GM21381 (cell line): Measurements from ENCODE around the gene NFYC.

ENCODE experiments used
- ATAC-seq: cut with Tn5 transposase; IDR thresholded peaks from one replicate; pipeline ENCODE4 v1.9.1; 2021; ENCODE audit warnings: mild to moderate bottlenecking, moderate library complexity; ENCODE audit not compliant: unreplicated experiment

NFYC gene

DNA sequence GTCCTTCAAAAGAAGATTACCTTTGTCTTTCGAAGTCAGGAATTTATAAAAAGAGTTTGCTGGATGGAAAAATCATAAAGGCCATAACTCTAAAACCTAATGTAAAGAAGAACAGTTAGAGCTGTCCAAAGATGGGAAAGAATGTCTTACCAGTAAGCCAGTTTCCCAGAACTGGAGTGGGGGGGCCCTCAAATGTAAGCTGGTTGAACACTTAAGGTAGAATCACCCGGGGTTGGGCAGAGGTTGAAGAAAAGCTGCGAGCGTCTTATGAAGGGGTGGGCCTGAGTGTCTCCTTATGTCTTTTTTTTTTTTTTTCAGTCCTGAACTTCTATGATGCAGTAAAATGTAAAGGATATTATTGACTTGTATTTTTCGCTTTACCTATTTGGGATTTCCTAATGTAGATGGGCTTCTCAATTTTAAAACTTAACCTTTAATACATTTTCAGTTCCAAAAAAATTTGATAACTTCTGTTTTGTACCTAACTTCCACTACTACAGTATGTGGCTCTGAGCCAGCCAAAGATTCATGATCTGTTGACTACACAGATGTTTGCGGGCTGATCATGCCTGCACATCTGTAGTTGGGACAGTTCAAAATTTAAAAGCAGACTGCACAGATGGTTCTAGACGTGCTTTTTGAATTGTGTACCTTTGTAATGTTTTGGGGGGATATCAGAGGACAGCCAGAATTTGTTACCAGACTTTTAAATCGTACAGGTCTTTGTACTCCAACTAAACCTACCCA lies 43.6 kb downstream of the NFYC start:
- no peak for ATAC-seq

DNA sequence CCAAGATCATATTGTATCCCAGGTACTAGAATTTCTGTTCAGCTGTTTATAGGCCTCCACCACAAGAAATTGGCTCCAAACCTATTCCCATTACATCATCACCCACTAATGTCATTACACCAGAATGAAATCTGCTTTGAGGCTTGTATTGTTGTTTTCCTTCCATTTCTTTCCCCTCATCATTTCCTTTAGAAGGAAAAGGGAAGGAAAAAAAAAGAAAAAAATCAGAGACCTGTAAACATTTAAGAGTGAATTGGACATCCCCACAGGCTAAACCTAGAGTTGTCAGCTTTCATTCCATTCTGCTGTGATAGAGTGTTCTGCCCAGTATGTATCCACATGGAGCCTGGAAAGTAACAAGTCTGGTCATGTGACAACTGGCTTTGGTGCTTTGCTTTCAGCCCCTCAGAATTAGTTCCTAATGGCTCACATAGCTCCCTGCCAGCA lies 44.6 kb downstream of the NFYC start:
- no peak for ATAC-seq

DNA sequence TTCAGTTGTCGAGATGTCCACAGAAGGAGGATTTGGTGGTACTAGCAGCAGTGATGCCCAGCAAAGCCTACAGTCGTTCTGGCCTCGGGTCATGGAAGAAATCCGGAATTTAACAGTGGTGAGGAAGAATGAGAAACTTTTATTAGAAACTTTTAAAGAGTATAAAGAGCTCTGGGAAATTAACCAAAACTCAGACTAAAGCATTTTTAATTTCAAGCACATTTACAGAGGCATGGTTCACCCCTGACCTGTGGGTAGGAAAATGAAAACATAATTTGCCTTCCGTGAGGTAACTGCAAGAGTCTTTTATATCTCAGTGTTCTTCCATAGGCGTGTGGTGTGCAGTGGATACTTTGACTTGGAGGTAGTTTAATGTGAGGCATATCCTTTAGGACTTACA lies 47.3 kb downstream of the NFYC start:
- no peak for ATAC-seq

DNA sequence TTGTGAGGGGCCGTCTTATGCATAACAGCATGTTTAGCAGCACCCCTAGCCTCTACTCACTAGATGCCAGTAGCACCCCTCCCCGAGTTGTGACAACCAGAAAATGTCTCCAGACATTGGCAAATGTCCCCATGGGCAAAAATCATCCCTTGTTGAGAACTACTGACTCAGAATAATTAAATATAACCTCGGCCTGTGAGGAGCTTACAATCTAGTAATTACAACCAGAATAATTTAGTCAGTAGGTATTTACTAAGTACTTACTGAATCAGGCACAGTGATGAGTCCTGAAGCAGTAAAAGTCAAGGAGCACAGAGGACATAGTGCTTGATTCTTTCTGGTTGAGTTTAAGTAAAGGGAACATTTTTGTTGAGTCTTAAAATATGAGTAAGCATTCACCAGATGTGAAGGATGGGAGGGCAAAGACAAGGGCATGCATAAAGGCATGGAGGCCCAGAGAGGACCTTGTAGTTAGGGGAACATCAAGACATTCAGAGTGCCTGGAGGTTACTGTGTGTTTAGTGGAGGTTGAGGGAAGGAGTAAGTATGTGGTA lies 48.0 kb downstream of the NFYC start:
- no peak for ATAC-seq

DNA sequence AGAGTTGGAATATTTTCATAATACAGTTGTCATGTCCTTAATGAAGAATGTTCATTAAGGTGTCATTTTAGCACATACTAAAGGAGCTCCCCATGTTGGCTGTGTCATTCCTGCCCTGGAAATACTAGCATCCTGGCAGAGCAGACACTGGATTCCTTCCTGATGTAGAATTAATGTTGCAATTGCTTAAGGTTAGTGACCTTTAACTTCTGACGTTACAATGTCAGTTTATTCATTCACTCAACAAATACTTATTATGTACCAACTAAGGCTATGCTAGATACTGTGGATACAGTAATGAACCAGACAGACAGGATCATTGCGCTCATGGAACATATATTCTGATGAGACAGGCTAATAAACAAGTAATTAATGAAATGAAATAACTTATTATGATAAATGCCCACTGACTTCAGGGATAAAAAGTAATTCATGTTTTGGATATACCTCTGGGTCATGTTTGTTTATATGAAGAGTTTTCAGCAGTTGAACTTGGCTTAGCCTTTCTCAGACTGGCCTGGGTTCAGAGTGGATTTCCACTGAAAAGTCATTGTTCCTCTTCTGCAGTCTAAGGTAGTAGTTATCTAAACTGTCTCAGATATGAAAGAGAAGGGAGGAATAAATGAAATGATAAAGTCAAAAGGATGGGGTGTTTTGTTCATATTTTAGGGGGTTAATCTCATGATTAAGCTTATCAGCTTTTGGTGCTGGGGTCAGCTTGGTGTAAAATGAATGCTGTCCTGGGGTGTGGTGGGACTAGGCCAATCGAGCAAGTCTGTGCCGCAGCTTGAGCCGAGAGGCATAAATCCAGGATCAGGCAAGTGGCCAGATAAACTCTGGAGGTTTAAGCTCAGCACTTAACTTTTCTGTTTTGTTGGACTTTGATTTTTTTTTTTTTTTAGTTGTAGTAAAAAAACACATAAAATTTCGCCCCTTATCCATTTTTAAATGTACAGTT lies 48.8 kb downstream of the NFYC start:
- no peak for ATAC-seq

DNA sequence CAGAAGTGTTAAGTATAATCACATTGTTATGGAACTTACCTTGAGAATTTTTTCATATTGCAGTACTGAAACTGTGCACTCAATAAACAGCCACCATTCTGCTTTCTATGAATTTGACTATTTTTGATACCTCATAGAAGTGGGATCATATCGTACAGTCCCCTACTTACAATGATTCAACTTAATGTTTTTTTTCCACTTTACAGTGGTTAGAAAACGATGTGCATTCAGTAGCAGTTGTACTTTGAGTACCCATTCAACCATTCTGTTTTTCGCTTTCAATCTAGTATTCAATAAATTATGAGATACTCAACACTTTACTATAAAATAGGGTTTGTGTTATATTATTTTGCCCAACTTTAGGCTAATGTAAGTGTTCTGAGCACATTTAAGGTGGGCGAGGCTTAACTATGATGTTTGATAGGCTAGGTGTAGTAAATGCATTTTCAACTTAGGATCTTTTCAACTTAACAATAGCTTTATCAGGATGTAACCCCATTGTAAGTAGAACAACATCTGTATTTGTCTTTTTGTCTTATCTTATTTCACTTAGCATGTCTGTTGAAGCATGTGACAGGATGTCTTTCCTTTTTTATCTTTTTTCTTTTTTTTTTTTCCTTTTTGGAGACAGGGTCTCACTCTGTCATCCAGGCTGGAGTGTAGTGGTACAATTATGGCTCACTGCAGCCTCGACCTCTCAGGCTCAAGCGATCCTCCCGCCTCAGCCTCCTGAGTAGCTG lies 49.7 kb downstream of the NFYC start:
- no peak for ATAC-seq

DNA sequence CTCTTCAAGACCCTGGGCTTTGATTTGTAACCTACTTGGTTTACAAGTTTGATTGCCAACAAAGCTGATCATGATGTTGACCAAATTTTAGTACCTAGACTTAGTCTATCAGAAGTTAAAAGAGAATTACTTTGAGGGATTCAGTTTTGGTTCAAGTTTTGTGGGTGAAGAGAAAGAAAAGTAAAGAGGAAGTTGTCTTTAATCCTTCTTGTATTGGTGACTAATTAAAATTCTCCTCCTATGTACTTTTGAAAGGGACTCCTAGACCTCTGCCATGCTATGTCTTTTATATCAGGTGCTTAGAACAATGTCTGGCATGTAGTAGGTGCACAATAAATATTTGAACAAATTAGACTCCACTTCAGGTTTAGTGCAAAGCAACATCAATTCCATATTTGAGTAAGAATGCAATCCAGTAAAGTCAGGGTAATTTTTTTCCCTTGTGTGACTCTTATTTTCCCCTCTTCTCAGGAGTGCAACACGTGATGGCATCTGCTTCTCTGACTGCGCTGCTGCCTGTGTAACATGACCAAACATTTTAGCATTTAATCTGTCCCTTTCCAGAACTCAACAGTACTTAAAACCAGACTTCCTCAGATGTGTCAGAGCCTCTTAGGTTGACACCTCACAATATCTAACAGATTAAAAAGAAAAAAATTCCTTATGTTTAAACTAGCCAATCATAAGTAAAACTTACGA lies 51.0 kb downstream of the NFYC start:
- no peak for ATAC-seq

DNA sequence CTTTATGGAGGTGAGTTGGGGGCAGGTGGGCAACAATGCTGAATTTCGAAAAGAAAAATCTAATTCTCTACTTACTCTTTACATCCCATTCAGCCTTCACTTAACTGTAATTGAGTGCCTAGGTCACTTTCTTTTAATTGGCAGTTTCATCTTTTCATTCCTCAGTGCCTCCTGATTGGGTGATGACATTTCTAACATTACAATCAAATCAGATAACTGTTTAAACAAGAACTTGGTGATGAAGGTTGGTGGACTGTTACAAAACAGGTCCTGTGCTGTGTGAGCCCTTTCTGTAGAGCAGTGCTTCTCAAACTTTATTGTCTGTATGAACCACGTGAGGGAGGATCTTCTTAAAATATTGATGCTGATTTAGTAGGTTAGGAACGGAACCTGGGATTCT lies 51.9 kb downstream of the NFYC start:
- no peak for ATAC-seq

DNA sequence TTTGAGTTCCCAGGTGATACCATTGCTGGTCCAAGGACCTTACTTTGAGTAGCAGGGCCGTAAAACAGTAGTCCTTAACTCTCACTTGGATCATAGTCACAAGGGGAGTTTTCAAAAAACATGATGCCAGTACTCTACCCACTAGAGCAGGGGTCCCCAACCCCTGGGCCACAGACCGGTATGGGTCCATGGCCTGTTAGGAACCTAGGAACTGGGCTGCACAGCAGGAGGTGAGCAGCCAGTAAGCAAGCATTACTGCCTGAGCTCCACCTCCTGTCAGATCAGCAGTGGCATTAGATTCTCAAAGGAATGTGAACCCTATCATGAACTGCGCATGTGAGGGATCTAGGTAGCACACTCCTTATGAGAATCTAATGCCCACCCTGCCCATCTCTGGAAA lies 52.4 kb downstream of the NFYC start:
- no peak for ATAC-seq

DNA sequence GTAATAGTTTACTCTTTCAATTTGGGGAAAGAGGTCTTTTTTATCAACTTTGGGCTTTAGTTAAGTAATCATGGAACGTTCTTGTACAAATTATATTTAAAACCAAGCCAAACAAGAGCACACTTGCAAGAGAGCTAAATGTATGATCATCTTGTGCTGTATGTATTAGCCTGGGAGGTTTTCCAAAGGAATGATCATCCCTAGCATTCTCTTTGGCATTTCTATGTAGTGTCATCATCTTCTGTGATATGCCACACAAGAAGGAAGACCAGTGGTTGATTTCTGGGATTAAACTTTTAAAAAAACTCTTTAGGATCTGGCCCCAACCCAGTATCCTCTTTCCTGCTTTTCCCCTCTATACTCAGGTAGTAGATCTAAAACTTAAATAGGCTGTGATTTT lies 53.7 kb downstream of the NFYC start:
- no peak for ATAC-seq

DNA sequence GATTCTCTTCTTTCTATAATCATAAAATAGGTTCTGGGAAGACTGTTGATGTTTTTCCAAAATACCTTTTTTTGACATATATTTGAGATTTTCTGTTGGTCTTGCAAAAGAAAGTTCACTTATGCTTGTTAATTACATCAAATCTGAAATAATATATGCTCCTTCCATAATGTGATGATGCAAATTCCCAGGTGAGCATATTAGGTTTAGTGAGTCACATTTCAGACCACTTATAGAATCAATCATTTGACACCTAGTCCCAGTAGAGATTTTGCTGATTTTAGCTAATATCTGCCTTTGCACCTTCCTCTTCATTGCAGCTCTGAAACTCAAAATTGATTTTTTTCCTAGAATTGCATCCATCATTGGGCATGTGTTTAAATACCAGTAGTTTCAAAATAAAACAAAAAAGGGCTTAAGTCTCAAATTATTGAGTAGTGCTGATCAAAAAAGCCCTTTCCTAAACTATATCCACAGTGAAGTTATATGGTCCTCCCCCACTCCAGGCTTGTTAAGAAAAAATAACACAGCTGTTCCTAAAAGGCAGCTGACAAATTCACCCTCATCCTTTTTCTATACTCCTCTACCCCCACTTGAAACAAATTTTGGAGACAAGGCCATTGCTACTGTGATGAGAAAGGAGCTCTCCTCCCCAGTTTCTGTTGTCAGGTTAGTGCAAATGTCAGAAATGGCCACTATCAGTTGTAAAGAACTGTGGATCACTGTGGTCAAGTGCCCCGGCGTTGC lies 55.0 kb downstream of the NFYC start:
- no peak for ATAC-seq

DNA sequence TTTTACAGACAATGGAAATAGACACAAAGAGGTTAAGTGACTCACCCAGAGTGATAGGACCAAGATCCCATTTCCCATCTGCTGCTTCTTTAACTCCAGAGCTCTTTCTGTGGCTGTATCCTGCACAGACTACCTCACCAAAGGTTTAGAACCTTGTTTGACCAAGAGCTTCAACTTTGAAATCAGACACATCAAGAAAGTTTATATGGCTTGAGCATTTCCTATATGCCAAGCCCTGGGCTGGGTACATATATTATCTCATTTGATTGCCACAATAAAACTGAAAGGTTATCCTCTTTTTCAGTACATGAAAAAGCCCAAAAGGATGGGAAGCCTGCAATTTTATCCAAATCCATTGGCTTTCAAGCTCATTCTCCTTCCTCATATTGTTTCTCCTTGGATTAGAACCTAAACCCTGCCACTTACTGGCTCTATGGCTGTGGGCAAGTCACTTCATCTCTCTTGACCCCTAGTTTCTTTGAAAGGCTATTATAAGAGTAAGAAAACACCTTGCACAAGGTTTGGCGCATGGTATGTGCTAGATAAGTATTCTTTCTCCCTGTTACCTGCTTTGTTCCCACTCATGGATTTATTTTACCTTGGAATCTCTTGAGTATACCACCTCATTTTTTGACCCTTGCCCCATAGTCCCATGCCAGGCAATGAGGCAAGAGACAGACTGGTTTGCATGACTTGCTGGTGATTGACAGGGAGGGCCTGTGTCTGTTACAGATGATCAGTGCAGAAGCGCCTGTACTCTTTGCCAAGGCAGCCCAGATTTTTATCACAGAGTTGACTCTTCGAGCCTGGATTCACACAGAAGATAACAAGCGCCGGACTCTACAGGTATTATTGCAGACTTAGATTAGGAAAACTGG lies 57.6 kb downstream of the NFYC start:
- ATAC-seq = no peak

DNA sequence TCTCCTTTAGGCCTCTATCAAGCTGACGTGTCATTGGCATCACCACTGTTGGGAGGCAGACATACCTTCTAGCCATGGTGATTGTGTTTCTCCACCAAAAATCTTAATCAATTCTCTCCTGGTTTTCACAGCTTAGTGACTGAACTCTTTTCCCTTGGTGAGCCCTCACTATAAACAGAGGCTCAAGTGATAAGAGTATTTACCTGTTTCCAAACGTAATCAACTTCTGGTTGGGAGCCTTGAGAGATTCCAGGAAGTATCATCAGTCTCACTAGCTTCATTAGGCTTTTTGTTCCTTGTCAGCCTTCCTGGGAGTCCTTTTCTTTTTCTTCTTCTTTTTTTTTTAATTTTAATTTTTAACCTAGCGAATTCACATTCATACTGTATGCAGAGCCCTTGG lies 58.3 kb downstream of the NFYC start:
- no peak for ATAC-seq

DNA sequence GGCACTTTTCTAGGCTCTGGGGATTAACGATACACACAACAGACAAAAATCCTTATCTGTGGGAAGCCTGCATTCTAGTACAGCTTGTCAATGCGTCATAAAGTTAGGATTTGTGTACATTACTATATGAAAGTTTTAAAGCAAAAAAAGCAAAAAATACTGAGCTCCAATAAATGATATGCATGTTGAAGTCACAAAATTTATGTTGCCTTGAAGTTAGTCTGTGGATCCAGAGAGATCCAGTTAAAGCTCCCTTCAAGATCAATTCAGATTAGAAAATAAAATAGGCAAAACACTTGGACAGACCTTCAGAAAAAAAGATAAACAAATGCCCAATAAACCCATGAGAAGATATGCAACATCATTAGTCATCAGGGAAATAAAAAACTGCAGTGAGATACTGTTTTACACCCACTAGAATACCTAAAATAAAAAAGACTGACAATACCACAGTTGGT lies 59.0 kb downstream of the NFYC start:
- no peak for ATAC-seq

DNA sequence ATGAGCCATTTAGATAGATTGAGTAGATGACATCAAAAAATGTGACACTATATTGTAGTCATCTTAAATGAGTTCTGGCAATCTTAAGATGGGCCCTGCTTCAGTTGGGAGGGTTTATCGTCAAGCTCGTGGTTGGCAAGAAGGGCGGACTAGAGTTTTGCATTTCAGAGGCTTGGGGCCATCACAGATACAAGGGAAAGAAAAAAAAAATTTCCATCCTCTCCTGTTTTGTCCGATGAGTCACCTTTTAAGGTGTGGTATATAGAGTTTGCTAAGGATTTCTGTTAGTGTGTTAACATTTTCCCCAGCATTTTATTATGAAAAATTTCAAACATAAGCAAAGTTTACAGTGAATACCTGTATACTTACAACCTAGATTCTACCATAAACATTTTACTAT lies 60.3 kb downstream of the NFYC start:
- ATAC-seq = no peak

DNA sequence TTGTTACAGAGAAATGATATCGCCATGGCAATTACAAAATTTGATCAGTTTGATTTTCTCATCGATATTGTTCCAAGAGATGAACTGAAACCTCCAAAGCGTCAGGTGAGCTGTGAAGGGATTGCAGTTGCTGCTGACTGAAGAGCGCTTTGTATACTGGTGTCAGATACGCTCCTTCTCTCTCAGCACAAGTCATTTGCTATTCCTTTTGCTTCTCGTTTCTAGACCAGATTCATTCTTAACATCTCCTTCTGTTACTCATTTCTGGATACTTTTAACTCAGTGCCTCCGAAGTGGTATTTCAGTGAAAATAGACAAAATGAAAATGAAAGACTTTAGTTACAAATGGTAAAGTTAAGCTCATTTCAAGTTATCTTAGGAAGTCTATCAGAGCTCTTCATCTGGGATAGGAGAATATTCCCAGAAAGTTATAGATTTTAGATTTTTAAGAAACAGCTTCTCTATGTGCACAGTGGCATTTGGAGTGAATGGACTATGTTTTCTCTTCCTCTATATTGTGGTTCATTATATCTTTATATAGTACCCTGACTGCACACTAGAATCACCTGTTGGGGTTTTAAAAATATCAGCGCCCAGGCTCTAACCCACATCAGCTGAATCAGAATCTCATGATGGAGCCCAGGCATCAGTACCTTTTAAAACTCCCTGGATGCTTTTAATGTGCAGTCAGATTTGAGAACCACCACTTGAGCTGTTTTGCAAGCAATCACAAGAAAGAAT lies 61.8 kb downstream of the NFYC start:
- ATAC-seq = peak; percentile 49

DNA sequence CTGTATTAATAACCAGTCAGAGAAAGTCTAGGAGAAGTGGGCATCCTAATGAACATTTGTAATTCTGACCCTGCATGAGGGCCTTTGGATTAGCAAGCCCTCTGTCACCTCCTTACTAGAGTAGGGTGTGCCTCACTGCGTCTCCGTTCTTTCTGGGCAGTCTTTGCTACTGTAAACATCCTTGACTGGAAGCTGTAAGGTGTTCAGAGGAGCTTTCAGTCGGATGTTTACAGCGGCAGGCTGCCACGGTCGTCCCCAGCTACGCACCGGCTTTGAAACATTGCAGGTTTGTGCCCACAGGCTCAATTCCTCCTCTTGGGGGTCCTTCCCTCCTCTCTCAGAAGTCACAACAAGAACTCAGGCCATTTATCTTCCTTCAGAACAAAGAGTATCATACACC lies 62.7 kb downstream of the NFYC start:
- ATAC-seq = no peak

DNA sequence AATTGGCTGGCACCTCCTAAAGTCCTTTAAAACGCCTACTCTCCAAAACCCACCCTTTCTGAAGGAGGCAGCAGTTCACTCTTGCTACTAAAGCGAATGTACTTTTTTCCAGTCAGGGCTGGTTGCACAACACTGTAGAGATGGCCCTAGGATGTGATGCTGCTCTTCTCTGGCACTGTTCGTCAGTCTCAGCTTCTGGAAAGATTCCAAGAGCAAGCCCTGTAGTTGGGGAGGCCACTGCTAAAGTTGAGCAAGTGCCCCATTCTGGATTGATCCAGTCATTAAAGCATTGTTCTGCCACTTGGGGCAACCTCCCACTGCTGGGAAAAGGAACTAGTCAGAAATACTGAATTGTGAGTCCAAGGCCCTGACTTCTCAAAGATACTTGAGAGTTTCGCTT lies 63.6 kb downstream of the NFYC start:
- ATAC-seq = no peak
